Measurements from ENCODE around the gene SPATA31C1. TPM values are rescaled to one million over a fixed set of nuclear protein-coding genes. Genes with fewer than 3 reads are reported as not detected.

Gene SPATA31C1
- total and polyA plus RNA-seq, 3 donors from 2014 or later, result 5.9 to 21.1 (median 13.5) TPM

- Histone ChIP-seq H3K36me3 (ENCODE audit: low read depth, missing control alignments) (no peaks in the 10 kb centered on the region), H3K4me1 (no peaks in the 10 kb centered on the region), H3K27ac (no peak overlapping the region), H3K4me3 (no peak overlapping the region), H3K27me3 (no peaks in the 10 kb centered on the region), H3K9me3 (no peaks in the 10 kb centered on the region)
- no peak for DNase-seq
- TF ChIP-seq CTCF (IDR thresholded peaks at IDR 0.05) (no peak), POLR2A (IDR thresholded peaks at IDR 0.05) (no peak)
- 90 to 94% methylated on average over 8 to 13 of the region's 13 CpGs for WGBS, 2 donors
- intact Hi-C loops (cut with DNase I; ENCODE audit: low total_unique reads), result no loop called here
These were observed 29.9 kb upstream of the SPATA31C1 start for GRCh38 chr9:87887661-87888480.

GRCh38 chr9:87888501-87888900, 29.3 kb upstream of the SPATA31C1 start:
- Histone ChIP-seq H3K4me1 (no peaks in the 10 kb centered on the region), H3K9me3 (no peaks in the 10 kb centered on the region), H3K4me3 (no peak overlapping the region), H3K36me3 (ENCODE audit: low read depth, missing control alignments) (no peaks in the 10 kb centered on the region), H3K27ac (no peak overlapping the region), H3K27me3 (no peaks in the 10 kb centered on the region)
- TF ChIP-seq POLR2A (IDR thresholded peaks at IDR 0.05) (no peak), CTCF (IDR thresholded peaks at IDR 0.05) (no peak)
- WGBS, 2 donors, result 93 to 94% methylated on average over 2 to 6 of the region's 6 CpGs
- no peak for DNase-seq
- intact Hi-C loops (cut with DNase I; ENCODE audit: low total_unique reads), result no loop called here

- Histone ChIP-seq H3K4me3 (no peak overlapping the region), H3K27me3 (no peaks in the 10 kb centered on the region), H3K4me1 (no peaks in the 10 kb centered on the region), H3K36me3 (ENCODE audit: low read depth, missing control alignments) (no peaks in the 10 kb centered on the region), H3K9me3 (no peaks in the 10 kb centered on the region), H3K27ac (no peak overlapping the region)
- intact Hi-C loops (cut with DNase I; ENCODE audit: low total_unique reads), result no loop called here
- no peak for DNase-seq
- TF ChIP-seq CTCF (IDR thresholded peaks at IDR 0.05) (no peak), POLR2A (IDR thresholded peaks at IDR 0.05) (no peak)
- WGBS, 2 donors, result 96 to 98% methylated on average over 6 to 12 of the region's 12 CpGs
These were observed 28.5 kb upstream of the SPATA31C1 start for GRCh38 chr9:87889065-87889881.

- intact Hi-C loops (cut with DNase I; ENCODE audit: low total_unique reads), result no loop called here
- no peaks in the 10 kb centered on the region for H3K9me3 ChIP-seq
- DNase-seq, result no peak
- no peak overlapping the region for H3K27ac ChIP-seq
- TF ChIP-seq POLR2A (IDR thresholded peaks at IDR 0.05), result no peak
- no peak for TF ChIP-seq CTCF (IDR thresholded peaks at IDR 0.05)
- no peaks in the 10 kb centered on the region for H3K27me3 ChIP-seq
- WGBS, 2 donors, result 95% methylated on average over 4 of the region's 4 CpGs; no CpG with 5 or more reads in 1 of the 2 donors
- no peaks in the 10 kb centered on the region for H3K4me1 ChIP-seq
- H3K36me3 ChIP-seq (ENCODE audit: low read depth, missing control alignments), result no peaks in the 10 kb centered on the region
- H3K4me3 ChIP-seq, result no peak overlapping the region
These were observed 27.9 kb upstream of the SPATA31C1 start for GRCh38 chr9:87889882-87890252.
